NCI-H526 treated with DMSO at 0.1 percent for 48 hours (cell line): ENCODE data around the gene CFAP46.
"Not testable (repeated sequence)": the region's sequence is repeated elsewhere in the genome, so short reads cannot be mapped to it uniquely, and the experiment has no call there.

ENCODE experiments used
- DNase-seq: peaks from one replicate; lab custom pipeline; 2025; lab: John Stamatoyannopoulos, UW

CFAP46 gene

DNA sequence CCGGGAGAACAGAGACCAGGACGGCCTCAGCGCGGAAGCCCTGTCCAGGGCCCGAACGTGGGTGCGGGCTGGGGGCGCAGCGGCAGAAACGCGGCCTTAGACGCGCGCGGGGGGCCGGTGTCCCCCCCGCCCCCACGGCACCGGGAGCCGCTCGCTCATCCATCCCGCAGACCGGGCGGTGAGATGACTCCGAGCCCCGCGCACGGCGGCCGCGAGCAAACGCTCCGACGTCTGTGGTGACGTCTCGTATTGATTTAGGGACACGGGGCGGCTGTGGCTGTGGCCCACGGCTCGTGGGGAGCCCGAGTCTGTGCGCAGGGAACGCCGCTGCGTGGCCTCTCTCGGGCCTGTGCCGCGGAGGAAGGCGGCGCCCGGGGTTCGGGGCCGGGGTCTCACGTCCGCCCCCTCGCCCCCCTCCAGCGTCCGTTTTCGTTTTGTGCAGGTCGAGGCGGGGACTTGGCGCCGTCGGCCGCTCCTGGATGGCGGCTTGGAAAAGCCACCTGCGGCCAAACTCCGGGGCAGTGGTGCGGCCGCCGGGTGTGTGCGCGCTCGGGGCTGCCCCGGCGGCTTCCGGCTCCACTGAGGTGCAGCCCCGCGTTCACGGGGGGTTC is 155.4 kb downstream of the CFAP46 start:
- no peak for DNase-seq

DNA sequence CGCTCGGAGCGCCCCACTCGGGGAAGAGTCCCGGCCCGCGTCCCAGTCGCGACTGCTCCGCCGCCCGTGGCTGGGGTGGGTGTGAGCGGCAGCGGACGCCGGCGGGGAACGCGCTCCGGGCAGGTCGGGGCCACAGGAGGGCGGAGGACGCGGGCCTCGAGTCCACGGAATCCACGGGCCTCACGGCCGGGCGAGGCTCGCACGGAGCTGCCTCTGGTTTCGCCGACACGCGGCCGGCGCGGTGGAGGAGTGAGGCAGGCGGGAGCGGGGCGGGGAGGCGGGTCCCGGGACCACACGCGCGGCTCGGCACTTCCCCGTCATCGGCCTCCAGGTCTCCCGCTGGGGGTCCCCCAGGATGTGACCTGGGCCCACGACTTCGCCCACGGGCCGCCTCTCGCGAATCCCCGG is 155.9 kb downstream of the CFAP46 start:
- no peak for DNase-seq

DNA sequence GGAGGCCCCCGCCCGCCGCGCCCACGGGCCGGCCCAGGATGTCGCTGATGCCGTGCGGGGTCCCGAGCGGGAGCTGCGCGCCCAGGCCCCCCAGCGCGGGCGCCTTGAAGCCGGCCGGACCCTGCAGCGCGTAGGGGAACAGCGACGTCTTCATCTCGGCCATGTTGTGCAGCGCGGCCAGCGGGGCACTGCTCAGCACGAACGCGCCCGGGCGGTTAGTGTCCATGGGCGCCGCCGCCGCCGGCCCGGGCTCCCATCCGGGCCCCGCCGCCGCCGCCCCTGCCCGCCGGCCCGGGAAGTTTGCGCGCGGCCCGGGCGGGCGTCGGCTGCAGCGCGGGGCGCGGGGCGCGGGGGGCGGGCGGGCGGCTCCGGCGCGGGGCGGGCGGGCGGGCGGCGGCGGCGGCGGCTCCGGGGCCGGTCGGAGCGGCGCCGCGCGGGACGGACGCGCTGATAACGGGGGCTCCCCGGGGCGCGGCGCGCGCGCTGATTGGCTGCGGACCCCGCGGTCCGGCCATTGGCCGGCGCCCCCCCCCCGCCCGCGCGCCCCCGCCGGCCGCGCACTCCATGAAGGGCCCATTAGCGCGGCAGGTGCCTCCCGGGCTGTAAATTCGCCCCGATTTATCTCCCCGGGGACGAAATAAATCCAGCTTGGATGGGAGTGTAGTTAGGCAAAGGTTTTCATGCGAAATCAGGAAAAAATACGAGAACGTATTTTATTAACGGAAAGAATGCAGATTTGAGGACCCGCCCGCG is 156.5 kb downstream of the CFAP46 start, which contains the start of gene NKX6-2:
TSS of gene NKX6-2 (minus strand) at position 425 of the 753 bp plus-strand sequence. CDS start at position 226, 199 bp downstream.
- no peak for DNase-seq

DNA sequence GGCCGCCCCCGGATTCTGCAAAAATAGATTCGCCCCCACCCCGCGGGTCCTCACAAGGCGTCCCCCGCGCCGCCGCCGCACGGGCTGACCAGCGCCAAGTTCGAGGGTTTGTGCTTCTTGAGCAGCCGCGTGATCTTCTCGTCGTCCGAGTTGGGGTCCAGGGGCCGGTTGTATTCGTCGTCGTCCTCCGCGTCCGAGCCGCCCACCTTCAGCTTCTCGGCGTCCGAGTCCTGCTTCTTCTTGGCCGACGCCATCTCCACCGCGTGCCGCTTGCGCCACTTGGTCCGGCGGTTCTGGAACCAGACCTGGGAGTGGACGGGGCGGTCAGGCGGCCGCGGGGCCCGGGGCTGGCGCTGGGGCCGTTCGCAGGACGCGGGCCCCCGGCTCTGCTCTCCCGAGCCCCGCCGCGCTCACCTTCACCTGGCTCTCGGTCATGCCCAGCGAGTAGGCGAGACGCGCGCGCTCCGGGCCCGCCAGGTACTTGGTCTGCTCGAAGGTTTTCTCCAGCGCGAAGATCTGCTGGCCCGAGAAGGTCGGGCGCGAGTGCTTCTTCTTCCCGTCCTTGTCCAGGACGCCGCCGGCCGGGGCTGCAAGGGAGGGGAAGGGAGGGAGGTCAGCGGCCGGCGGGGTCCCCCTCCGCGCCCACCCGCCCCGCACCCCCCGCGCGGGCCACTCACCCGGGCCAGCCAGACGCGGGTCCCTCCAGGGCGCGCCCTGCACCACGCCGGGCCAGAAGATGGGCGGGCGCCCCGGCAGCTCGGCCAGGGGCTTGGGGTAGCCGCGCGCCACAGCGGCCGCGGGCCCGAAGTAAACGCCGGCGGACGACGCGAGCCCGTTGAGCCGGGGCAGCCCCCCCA is 157.3 kb downstream of the CFAP46 start:
- no peak for DNase-seq

DNA sequence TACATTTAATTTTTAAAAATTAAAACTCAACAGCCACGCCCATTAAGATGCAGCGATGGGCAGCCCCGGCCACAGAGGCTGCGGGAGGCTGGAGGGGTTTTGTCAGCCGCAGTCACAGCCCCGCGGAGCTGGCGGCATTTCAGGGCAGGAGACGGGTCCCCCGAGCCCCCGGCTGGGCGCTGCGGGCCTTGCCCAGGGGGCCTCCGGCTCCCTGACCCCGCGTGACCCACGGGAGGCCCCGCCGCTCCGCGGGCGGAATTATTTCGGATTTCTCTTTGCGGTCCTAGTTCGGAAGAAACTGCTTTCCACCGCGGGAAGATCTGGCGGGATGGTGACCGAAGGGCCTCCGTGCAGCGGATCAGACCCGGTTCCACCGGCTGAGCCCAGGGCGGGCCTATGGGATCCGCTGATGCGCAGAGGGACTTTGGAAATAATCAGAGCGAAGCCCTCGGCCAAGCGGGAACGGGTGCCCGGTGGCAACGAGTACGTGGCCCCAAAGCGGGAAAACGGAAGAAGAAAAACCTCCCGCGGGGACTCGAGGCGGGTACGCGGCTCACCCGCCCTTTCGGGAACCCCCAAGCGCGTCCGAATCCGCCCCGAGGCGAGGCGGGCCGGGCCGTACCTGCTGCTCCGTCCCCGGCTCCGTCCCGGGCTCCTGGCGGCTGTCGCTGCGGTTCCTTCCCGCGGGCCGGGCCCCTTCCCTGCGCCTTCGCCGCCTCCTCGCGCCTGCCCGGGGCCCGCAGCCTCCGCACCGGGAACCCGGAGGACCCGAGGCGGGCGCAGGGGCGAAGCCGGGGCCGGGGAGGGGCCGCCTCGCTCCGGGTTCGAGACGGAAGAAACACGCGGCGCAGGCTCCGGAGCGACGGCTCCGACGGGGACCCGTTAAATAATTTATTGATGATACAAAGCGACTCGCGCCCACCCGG is 158.2 kb downstream of the CFAP46 start:
- DNase-seq: no peak

DNA sequence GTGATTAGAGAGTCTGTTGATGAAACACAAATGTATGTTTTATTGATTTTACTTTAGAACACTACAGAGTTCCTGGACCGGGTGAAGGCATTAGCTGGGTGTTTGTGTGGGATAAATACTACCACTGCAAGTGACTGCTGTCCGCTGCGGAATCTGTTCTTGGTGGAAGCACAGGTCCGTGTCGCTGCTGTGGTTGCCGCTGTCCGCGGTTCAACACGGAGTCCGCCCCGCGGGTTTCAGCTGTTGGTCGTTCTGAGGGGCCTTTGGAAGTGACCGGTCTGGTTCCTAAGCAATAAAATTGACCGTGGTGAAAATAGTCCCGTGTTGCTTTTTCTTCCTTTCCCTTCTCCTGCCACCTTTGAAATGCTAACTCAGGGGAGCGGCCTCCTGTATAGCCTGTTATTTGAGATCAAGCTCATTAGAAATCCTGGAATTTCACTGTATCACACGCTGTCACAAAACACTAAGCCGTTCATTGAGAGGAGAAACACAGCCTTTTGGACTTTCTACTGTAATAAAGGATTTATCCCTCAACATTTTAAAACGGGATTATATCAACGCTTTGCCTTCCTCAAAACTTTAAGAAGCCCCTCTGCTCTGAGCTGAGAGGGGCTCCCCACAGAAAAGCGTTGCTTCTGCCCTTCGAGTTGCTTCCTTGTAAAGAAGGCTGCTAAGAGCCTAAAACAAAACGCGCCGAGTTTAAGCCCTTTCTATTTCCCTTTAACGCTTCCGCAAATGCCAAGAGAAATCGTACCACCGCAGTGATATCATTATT is 159.0 kb downstream of the CFAP46 start:
- no peak for DNase-seq

DNA sequence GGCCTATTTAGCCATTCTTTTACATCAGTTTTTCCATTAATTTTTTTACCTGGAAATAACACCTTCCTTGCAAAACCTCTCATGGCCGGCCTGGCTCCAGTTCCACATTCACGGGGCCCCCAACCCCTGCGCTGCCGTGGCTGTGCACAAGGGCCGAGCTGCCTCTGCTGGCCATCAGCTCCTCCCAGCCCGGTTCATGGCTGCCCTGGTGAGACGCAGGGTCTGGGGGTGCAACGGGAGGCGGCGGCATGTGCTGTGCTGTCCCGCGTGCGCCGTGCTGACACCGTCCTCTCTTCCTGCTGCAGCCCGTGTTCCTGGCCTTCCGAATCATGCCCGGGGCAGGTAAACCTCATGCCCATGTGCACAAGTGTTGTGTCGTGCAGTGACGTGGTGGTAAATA is 160.8 kb downstream of the CFAP46 start:
- DNase-seq: no peak

DNA sequence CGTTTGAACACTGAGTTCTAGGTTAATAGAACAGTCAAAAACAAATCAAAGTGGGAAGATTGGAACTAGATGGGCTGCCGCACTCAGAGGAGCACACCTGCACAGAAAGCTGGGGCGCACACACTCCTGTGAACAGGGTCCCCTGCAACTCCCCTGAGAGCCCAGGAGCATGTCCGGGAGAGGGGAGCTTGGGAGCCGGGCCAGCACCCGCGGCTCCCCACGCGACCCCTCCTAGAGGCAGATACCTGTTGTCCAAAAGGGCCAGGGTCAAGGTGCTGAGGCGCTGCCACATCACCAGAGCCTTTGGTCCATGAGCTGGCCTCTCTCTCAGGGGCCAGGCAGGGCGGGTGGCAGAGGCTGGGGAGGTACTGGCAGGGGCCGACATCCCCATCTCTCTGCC is 162.0 kb downstream of the CFAP46 start:
- no peak for DNase-seq

DNA sequence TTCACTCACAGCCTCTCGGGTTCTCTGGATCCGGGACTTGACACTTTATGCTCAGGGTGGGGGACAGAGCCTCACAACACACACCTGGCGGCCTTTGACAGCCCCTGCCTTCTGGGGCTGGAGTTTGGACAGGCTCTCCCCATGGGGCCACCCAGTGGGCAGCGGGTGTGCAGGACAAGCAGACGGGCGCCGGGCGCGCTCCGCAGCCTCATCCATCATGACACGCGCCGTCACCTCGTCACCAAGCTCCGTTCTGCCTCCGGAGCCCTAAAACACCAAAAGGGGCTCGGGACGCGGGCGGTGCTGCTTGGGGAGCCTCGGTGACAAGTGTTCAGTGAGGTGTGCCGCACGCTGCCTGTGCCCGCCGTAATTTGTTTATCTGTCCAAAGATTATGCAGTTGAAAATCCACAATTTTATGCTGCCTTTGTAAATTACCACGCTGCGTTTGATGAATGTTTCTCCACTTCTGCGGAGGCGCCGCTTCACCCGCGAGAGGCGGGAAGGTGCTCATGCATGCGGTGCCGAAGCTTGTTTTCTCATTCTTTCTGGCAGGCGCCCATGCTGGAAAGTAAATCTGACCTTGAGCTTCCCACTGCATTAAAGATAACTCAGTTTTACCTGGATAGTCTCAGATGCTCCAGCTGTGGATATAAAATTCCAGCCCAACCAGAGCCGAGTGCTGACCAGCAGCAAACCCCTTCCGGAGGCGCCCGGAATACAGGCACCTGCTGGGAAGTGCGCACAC is 162.6 kb downstream of the CFAP46 start:
- DNase-seq: no peak

DNA sequence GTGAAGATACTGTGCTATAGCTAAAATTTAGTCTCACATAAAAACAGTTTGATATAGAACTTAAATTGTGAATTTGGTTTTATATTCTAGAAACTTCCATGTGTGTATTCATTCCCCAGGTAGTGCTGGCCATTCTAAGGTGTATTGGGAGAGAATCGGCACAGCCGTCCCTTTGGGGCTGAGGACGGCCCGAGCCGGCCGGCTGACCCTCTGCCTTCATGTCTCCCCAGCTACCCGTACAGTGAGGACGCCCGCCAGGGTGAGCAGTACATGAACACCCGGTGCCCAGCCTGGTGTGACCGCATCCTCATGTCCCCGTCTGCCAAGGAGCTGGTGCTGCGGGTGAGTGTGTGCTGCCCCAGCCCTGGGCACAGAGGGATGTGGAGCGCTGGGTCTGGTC is 164.9 kb downstream of the CFAP46 start:
- no peak for DNase-seq

DNA sequence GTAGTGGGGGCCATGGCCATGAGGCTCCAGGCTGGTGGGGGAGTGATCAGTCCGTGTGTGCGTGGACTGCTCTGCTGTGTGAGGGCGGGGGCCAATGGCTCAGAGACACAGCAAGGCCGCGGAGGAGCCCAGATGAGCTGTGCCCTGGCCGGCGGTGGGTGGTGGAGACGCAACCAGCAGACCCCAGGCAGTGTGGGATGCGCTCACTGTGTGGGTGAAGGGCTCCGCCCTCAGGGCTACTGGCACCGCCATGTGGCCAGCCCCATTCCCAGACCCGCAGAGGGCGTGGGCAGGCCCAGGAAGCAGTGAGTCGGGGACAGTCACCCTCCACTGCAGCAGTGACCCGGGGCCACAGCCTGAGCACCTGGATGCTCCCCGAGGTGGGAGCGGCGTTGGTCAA is 165.5 kb downstream of the CFAP46 start:
- no peak for DNase-seq

DNA sequence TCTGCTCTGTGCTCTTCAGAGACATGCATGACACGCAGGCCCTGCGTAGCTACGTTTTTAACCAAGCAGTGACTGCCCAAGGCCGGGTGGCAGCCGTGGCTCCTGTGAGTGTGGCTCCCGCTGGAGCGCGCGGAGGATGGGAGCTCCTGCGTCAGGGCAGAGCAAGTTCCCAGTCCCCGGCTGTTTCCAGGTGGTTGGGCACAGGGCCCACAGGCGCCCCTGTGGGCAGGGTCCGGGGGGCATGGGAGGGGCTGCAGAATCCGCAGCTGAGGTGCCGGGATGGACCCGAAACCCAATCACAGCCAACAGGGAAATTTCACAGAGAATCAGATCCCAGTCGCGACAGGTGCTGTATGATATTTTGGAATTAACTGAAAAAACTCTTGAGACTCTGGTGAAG is 166.2 kb downstream of the CFAP46 start:
- no peak for DNase-seq

DNA sequence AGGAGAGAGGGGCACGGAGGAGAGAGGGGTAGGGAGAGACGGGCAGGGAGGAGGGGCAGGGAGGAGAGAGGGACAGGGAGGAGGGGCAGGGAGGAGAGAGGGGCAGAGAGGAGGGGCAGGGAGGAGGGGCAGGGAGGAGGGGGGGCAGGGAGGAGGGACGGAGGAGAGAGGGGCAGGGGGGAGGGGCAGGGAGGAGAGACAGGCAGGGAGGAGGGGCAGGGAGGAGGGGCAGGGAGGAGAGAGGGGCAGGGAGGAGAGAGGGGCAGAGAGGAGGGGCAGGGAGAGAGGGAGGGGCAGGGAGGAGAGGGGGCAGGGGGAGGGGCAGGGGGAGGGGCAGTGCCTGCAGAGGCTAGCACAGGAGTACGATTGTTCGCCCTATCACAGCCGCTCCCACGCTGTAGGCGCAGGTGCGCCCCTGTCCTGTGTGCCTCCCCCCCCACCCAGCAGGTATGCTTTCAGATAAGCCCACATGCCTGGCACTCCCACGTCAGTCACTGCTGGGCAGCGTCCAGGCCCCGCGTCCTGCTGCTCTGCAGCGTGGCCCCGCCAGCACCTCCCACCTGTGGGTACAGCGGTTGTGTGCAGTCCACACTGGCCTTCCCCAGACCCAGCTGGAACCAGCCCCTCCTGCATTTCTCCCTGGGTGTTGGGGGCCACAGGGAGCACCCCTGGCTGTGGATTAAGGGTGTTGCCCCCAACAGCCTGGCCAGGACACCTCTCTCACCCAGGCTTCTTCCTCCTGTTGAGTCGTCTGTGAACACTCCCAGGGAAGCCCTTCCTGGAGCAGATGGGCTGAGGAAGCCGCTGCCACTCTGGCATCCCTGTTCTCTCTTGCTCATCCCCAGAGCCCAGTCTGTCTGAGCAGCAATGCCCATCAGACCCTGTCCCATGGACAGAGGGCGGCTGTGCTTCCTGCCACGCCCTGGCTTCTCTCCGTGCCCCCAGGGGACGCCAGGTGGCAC is 167.2 kb downstream of the CFAP46 start:
- DNase-seq: no peak

DNA sequence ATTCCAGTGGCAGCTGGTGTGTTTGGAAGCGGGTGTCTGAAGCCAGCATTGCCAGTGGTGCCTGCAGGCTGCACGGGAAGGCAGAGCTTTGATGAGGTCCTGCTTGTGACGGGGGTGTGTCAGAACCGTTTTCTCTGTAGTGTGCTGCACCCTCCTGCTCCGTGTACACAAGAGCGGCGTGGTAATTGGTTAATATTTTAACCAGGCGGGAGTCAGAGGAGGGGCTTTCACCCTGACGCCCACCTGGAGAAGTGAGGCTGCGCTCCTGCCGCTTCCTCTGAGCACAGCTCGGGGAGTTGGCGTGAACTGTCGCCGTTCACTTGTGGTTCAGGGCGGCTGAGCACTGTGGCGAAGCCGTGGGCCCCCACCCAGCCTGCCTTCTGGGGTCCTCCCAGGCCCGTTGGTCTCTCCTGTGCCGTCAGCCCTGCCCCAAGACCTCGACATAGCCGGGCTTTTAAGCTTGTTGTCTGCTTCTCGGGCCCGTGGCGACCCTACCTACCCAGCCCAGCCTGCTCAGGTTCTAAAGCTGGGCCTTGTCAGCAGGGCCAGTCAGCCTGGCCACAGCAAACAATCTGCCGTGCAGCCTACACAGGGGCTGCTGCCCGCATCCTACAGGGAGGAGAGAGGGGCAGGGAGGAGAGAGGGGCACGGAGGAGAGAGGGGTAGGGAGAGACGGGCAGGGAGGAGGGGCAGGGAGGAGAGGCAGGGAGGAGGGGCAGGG is 168.0 kb downstream of the CFAP46 start:
- no peak for DNase-seq

DNA sequence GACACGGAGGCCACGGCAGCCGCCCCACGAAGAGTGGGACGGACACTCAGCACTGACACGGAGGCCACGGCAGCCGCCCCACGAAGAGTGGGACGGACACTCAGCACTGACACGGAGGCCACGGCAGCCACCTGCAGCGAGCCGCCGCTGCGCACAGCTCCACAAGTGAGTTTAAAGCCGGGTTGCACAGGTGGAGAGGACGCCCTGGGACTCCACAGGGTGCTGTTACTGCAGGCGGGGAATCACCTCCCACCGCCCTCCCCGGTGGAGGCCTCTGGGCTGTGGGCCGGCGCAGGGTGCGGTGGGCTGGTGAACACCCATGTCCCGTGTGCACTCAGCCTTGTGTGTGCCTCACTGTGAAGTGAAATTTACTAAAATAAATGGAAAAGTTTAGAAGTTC is 169.6 kb downstream of the CFAP46 start:
- DNase-seq: not testable (repeated sequence)

DNA sequence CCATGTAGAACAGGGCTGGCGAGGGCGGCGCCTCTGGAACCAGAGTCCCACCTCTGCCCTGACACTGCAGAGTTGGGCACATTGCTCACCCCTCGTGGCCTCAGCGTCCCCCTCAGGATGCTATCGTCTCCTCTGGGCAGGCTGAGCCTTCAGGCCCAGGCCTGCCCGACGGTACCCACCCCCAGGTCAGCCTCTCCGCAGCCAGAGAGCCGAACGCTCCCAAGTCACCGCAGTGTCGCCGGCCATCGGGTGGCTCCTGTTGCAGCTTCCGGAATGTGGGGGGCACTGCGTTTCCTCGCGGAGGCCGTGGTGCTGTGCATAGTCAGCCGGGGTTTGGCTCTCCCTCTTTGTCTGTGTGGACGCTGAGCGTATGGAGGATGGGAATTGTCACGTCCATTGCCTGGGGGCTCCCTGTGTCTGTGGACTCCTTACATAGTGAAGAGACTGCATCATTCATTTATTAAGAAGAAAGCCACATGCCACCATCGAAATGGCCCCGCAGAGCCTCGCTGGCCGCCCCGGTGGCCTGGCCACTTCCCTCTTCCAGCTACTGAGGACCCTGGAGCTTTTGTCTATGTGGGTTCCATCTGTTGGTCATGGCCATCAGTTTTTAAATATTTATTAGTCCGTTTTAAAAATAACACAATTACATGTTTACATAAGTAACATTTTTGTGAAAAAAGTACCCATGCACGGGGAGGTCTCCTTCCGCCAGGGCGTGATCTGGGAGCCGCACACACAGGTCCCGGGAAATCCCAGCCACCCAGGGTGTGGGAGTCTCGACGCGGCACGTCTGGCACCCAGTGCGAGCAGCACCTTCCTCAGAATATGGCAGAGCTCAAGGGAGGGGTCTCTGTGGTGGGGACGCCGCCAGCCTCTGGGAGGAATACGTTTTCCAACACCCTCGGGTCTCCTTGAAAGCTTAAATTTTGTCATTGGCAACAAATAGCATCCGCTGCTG is 172.0 kb downstream of the CFAP46 start:
- DNase-seq: no peak
